SU-DHL-6 (cell line): ENCODE results near the gene CEP128.

Experiments
- H2AFZ ChIP-seq: fragments of 200-600 bp; sonication (generic); 2 replicates; pipeline ENCODE4 v1.6.1; 2014; ENCODE audit warnings: low read depth, mild to moderate bottlenecking, moderate library complexity, mixed read lengths, antibody characterized with exemption, low read length; ENCODE audit not compliant: severe bottlenecking
- H3F3A ChIP-seq: fragments of 200-600 bp; shearing (Covaris generic); 2 replicates; pipeline ENCODE4 v1.6.0; 2016; ENCODE audit warnings: antibody characterized with exemption, mild to moderate bottlenecking; ENCODE audit not compliant: insufficient read depth
- H3K27ac ChIP-seq: fragments of 200-600 bp; sonication (generic); 2 replicates; pipeline ENCODE4 v1.5.1; 2016; ENCODE audit warnings: low read depth, mild to moderate bottlenecking, low read length, moderate library complexity, mixed read lengths
- H3K27me3 ChIP-seq: fragments of 200-600 bp; sonication (generic), shearing (Covaris generic); 2 replicates; pipeline ENCODE4 v1.6.0; 2014; ENCODE audit warnings: mild to moderate bottlenecking, low read length
- H3K36me3 ChIP-seq: fragments of 200-600 bp; sonication (generic); 2 replicates; pipeline ENCODE4 v1.6.1; 2014; ENCODE audit warnings: mild to moderate bottlenecking, low read length, mixed read lengths
- H3K4me2 ChIP-seq: fragments of 300-600, 200-600 bp; shearing (Covaris generic), sonication (generic); 2 replicates; pipeline ENCODE4 v1.6.0; 2014; ENCODE audit warnings: low read length, low read depth, mild to moderate bottlenecking; ENCODE audit not compliant: poor library complexity, severe bottlenecking
- H3K4me3 ChIP-seq: fragments of 200-600 bp; sonication (generic); 2 replicates; pipeline ENCODE4 v1.5.1; 2014; ENCODE audit warnings: antibody characterized with exemption, low read length, mild to moderate bottlenecking, mixed read lengths; ENCODE audit not compliant: insufficient read depth, poor library complexity, severe bottlenecking
- H3K79me2 ChIP-seq: fragments of 200-600 bp; sonication (generic); 2 replicates; pipeline ENCODE4 v1.6.1; 2014; ENCODE audit warnings: mild to moderate bottlenecking, low read length, moderate library complexity; ENCODE audit not compliant: insufficient read depth
- H3K9ac ChIP-seq: fragments of 200-600 bp; sonication (generic); 2 replicates; pipeline ENCODE4 v1.7.0; 2014; ENCODE audit warnings: mild to moderate bottlenecking, low read length
- H3K9me2 ChIP-seq: fragments of 200-600 bp; sonication (generic); replicated peaks from 2 replicates; pipeline ENCODE4 v1.6.1; 2014; ENCODE audit warnings: low read length; ENCODE audit not compliant: insufficient read depth
- H3K9me3 ChIP-seq: fragments of 200-600 bp; sonication (generic); 2 replicates; pipeline ENCODE4 v1.6.1; 2014; ENCODE audit warnings: low read length, mixed read lengths; ENCODE audit not compliant: insufficient read depth
- H4K20me1 ChIP-seq: fragments of 200-600 bp; sonication (generic); 2 replicates; pipeline ENCODE4 v1.6.1; 2014; ENCODE audit warnings: low read depth, mild to moderate bottlenecking, antibody characterized with exemption, low read length, moderate library complexity, mixed read lengths
- CTCF ChIP-seq: fragments of 200-600 bp; sonication (generic); IDR thresholded peaks from one replicate; pipeline ENCODE4 v1.5.1; 2017; ENCODE audit warnings: antibody characterized with exemption, mild to moderate bottlenecking, low read length, moderate library complexity; ENCODE audit not compliant: insufficient read depth, poor library complexity, severe bottlenecking
- EZH2phosphoT487 ChIP-seq: fragments of 200-600 bp; sonication (generic), shearing (Covaris generic); conservative IDR thresholded peaks from 2 replicates; pipeline ENCODE4 v1.6.1; 2018; ENCODE audit warnings: mild to moderate bottlenecking, antibody characterized with exemption, low read length, moderate library complexity, mixed read lengths

The CEP128 gene

GRCh38 chr14:80498533-80498932, 443.0 kb downstream of the CEP128 start:
- no peaks in the 10 kb centered on the region for H3K9me3 ChIP-seq
- H3K9me2 ChIP-seq = no peaks in the 10 kb centered on the region
- H3K9ac ChIP-seq = no peak overlapping the region
- H3F3A ChIP-seq = no peaks in the 10 kb centered on the region
- no peak overlapping the region for H2AFZ ChIP-seq
- H4K20me1 ChIP-seq = no peaks in the 10 kb centered on the region
- no peak overlapping the region for H3K27ac ChIP-seq
- no peak for TF ChIP-seq EZH2phosphoT487
- no peak for TF ChIP-seq CTCF
- H3K4me3 ChIP-seq = no peak overlapping the region
- H3K4me2 ChIP-seq = no peak overlapping the region
- H3K27me3 ChIP-seq = no peaks in the 10 kb centered on the region
- no peaks in the 10 kb centered on the region for H3K79me2 ChIP-seq
- H3K36me3 ChIP-seq = no peaks in the 10 kb centered on the region

GRCh38 chr14:80496090-80496489, 445.4 kb downstream of the CEP128 start:
- Histone ChIP-seq H3K36me3 (no peaks in the 10 kb centered on the region), H3K9me3 (no peaks in the 10 kb centered on the region), H3K79me2 (no peaks in the 10 kb centered on the region), H3K27ac (no peak overlapping the region), H3K27me3 (no peaks in the 10 kb centered on the region), H4K20me1 (no peaks in the 10 kb centered on the region), H3K9ac (no peak overlapping the region), H2AFZ (no peak overlapping the region), H3K9me2 (no peaks in the 10 kb centered on the region), H3K4me3 (no peak overlapping the region), H3K4me2 (no peak overlapping the region), H3F3A (no peaks in the 10 kb centered on the region)
- TF ChIP-seq EZH2phosphoT487 (no peak), CTCF (no peak)

GRCh38 chr14:80494769-80495168, 446.8 kb downstream of the CEP128 start:
- TF ChIP-seq EZH2phosphoT487 (no peak), CTCF (no peak)
- no peaks in the 10 kb centered on the region for H3K27me3 ChIP-seq
- no peaks in the 10 kb centered on the region for H3K9me3 ChIP-seq
- H4K20me1 ChIP-seq = no peaks in the 10 kb centered on the region
- H2AFZ ChIP-seq = no peak overlapping the region
- H3K4me3 ChIP-seq = no peak overlapping the region
- no peaks in the 10 kb centered on the region for H3K9me2 ChIP-seq
- H3F3A ChIP-seq = no peaks in the 10 kb centered on the region
- no peaks in the 10 kb centered on the region for H3K79me2 ChIP-seq
- no peak overlapping the region for H3K9ac ChIP-seq
- H3K36me3 ChIP-seq = no peaks in the 10 kb centered on the region
- no peak overlapping the region for H3K4me2 ChIP-seq
- no peak overlapping the region for H3K27ac ChIP-seq

GRCh38 chr14:80493620-80494019, 447.9 kb downstream of the CEP128 start:
- no peak overlapping the region for H3K4me2 ChIP-seq
- no peak overlapping the region for H3K9ac ChIP-seq
- no peak overlapping the region for H2AFZ ChIP-seq
- no peaks in the 10 kb centered on the region for H3K79me2 ChIP-seq
- no peak for TF ChIP-seq CTCF
- TF ChIP-seq EZH2phosphoT487 = no peak
- H3K4me3 ChIP-seq = no peak overlapping the region
- no peaks in the 10 kb centered on the region for H3F3A ChIP-seq
- no peak overlapping the region for H3K27ac ChIP-seq
- H3K27me3 ChIP-seq = no peaks in the 10 kb centered on the region
- no peaks in the 10 kb centered on the region for H3K9me3 ChIP-seq
- no peaks in the 10 kb centered on the region for H4K20me1 ChIP-seq
- no peaks in the 10 kb centered on the region for H3K9me2 ChIP-seq
- no peaks in the 10 kb centered on the region for H3K36me3 ChIP-seq
